MCF 10A (cell line): ENCODE data around the gene NOC4L. TPM values are rescaled to one million over a fixed set of nuclear protein-coding genes. Genes with fewer than 3 reads are reported as not detected.

Source experiments
- BruUV-seq: library from RNA; stranded (reverse); fragments of 400-500 nt; replicated peaks from 2 replicates; lab custom pipeline; 2021; lab: Mats Ljungman, UMichigan
- CTCF ChIA-PET: fragments of 300-600 bp; sonication (Branson Sonifier 250); formaldehyde crosslinking; extraction: SDS; loops from one replicate; lab custom pipeline; 2021; ENCODE audit warnings: antibody characterized with exemption, inconsistent platforms; lab: Yijun Ruan, JAX
- POLR2A ChIA-PET: fragments of 300-600, 350-650 bp; sonication (Branson Sonifier 250); formaldehyde crosslinking; extraction: SDS; loops from one replicate; lab custom pipeline; 2020; ENCODE audit warnings: antibody characterized with exemption, inconsistent platforms; lab: Yijun Ruan, JAX
- DNase-seq: peaks from one replicate; pipeline ENCODE4 v3.0.0-alpha.2; 2018; ENCODE audit not compliant: unreplicated experiment
- H3K27ac Mint-ChIP-seq: one replicate; pipeline ENCODE4 v1.8.0; 2022; ENCODE audit warnings: mild to moderate bottlenecking, low read depth, mixed read lengths; ENCODE audit not compliant: unreplicated experiment
- H3K27me3 Mint-ChIP-seq: one replicate; pipeline ENCODE4 v1.8.0; 2022; ENCODE audit warnings: mixed read lengths; ENCODE audit not compliant: insufficient read depth, unreplicated experiment
- H3K36me3 Mint-ChIP-seq: one replicate; pipeline ENCODE4 v1.8.0; 2022; ENCODE audit warnings: mild to moderate bottlenecking, moderate library complexity, mixed read lengths; ENCODE audit not compliant: insufficient read depth, unreplicated experiment
- H3K4me1 Mint-ChIP-seq: one replicate; pipeline ENCODE4 v1.8.0; 2022; ENCODE audit warnings: mixed read lengths; ENCODE audit not compliant: insufficient read depth, unreplicated experiment
- H3K4me3 Mint-ChIP-seq: one replicate; pipeline ENCODE4 v1.8.0; 2022; ENCODE audit warnings: mild to moderate bottlenecking, moderate library complexity, mixed read lengths; ENCODE audit not compliant: unreplicated experiment
- H3K9me3 Mint-ChIP-seq: one replicate; pipeline ENCODE4 v1.8.0; 2022; ENCODE audit warnings: mixed read lengths; ENCODE audit not compliant: unreplicated experiment
- intact Hi-C: fragments of 100-400 bp; cut with micrococcal nuclease; formaldehyde crosslinking; loops from 2 replicates; pipeline ENCODE4 v1.14.1; 2022
- total RNA-seq: library from RNA; stranded (reverse); gene quantifications from 2 replicates; pipeline ENCODE4 v1.2.3, GENCODE V29; 2022
- TF ChIP-seq, protein P1 (sequence below): fragments of 200-600 bp; IDR thresholded peaks from one replicate; pipeline ENCODE4 v1.8.0; 2022; ENCODE audit warnings: antibody characterized with exemption, mild to moderate bottlenecking; ENCODE audit not compliant: unreplicated experiment

NOC4L gene
- total RNA-seq, 1 experiment from 2014 or later: 32.0 TPM

- CTCF ChIA-PET: interaction anchor here (0.6 to 1.2 kb wide), 3 partner anchors 16 to 502 kb away, joined by 3 to 5 read pairs (median 4); no protein-coding TSS in a partner anchor
These were observed 6.7 kb upstream of the NOC4L start for GRCh38 chr12:132137483-132138125.

GRCh38 chr12:132138941-132139871, 5.1 kb upstream of the NOC4L start:
- TF ChIP-seq, protein P1, sequence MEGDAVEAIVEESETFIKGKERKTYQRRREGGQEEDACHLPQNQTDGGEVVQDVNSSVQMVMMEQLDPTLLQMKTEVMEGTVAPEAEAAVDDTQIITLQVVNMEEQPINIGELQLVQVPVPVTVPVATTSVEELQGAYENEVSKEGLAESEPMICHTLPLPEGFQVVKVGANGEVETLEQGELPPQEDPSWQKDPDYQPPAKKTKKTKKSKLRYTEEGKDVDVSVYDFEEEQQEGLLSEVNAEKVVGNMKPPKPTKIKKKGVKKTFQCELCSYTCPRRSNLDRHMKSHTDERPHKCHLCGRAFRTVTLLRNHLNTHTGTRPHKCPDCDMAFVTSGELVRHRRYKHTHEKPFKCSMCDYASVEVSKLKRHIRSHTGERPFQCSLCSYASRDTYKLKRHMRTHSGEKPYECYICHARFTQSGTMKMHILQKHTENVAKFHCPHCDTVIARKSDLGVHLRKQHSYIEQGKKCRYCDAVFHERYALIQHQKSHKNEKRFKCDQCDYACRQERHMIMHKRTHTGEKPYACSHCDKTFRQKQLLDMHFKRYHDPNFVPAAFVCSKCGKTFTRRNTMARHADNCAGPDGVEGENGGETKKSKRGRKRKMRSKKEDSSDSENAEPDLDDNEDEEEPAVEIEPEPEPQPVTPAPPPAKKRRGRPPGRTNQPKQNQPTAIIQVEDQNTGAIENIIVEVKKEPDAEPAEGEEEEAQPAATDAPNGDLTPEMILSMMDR: no peak
- H3K36me3 Mint-ChIP-seq: peaks cover 38% of the 10 kb centered on the region
- H3K27me3 Mint-ChIP-seq: no peaks in the 10 kb centered on the region
- no peak overlapping the region for H3K27ac Mint-ChIP-seq
- H3K4me3 Mint-ChIP-seq: no peak overlapping the region
- BruUV-seq: TSS peak; percentile 29
- CTCF ChIA-PET: interaction anchor here (0.6 kb wide), 1 partner anchor 91 kb away, joined by 3 read pairs; no protein-coding TSS in a partner anchor
- intact Hi-C loops: no loop called here
- H3K4me1 Mint-ChIP-seq: no peaks in the 10 kb centered on the region
- POLR2A ChIA-PET: interaction anchor here (0.7 kb wide), 1 partner anchor 211 kb away, joined by 3 read pairs; no protein-coding TSS in a partner anchor
- no peaks in the 10 kb centered on the region for H3K9me3 Mint-ChIP-seq
- no peak for DNase-seq

More at GRCh38 chr12:132137483-132138125, 6.7 kb upstream of the NOC4L start:
- TF ChIP-seq, protein P1: no peak
- Mint-ChIP-seq H3K27me3 (no peaks in the 10 kb centered on the region), H3K9me3 (no peaks in the 10 kb centered on the region), H3K4me1 (no peaks in the 10 kb centered on the region), H3K4me3 (no peak overlapping the region), H3K27ac (no peak overlapping the region), H3K36me3 (peaks cover 29% of the 10 kb centered on the region)
- BruUV-seq: no TSS peak
- intact Hi-C loops: no loop called here
- DNase-seq: no peak
- POLR2A ChIA-PET: interaction anchor here (0.6 to 0.7 kb wide), 2 partner anchors 41 to 43 kb away, joined by 3 to 4 read pairs; no protein-coding TSS in a partner anchor

DNA sequence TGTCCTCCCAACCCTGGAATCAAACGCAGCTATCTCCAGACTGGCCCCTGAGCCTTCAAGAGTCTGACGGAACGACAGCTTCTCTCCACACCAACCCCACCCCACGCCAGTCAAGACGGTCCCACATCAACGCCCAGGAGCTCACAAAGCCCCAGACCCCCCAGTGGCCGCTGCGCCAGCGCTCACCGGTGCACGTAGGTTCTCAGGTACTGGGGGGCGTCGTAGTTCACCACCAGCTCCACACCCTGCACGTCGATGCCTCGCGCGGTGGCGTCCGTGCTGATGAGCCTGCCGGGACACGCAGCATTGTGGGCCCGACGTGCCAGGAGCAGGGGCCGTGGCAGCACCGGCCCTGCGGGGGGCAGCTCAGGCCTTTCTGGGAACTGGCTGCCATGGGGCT, 4.3 kb upstream of the NOC4L start:
- POLR2A ChIA-PET: no interaction called here
- no peak overlapping the region for H3K27ac Mint-ChIP-seq
- intact Hi-C loops: no loop called here

More for the DNA sequence above, 4.3 kb upstream of the NOC4L start:
- H3K4me3 Mint-ChIP-seq: no peak overlapping the region
- no peaks in the 10 kb centered on the region for H3K27me3 Mint-ChIP-seq
- CTCF ChIA-PET: interaction anchor here (0.6 kb wide), 1 partner anchor 39 kb away, joined by 3 read pairs; no protein-coding TSS in a partner anchor
- TF ChIP-seq, protein P1: no peak
- no TSS peak for BruUV-seq
- no peak for DNase-seq
- H3K9me3 Mint-ChIP-seq: no peaks in the 10 kb centered on the region
- no peaks in the 10 kb centered on the region for H3K4me1 Mint-ChIP-seq
- peaks cover 41% of the 10 kb centered on the region for H3K36me3 Mint-ChIP-seq
